GM12874 (cell line): ENCODE measurements around the gene TINAG.

ENCODE experiments used
- TF ChIP-seq, protein P1 (sequence below): IDR thresholded peaks from 2 replicates; pipeline ENCODE4 v1.5.1; 2011; ENCODE audit warnings: low read depth, mild to moderate bottlenecking, control low read depth, low read length, moderate library complexity; ENCODE audit not compliant: insufficient read depth

The TINAG gene

DNA sequence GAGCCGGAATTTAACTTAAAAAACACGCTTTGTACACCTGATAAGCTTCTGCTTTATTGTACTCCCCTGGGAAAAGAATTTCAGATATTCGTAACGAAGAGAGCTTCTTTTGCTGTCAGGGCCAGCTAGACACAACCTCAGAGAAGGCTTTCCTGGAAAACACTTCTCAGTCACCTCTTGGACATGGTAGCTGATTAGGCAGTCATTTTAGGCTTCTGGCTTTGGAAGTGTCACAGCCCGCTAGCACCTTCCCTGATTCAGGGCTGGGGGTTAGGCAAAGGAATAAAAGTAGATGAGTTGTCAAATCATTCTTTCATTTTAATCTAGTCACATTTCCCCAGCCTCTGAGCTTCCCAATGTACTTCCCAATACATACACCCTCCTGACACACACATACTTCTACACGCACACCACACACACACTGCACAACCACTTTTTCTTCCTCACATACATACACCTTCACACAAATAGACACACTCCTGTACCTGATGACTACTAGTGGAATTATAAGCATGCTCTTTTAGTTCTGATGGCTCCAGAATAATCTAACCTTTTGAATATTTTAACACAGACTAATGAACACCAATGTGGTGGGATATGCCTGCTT is 34.9 kb upstream of the TINAG start:
- TF ChIP-seq, protein P1, sequence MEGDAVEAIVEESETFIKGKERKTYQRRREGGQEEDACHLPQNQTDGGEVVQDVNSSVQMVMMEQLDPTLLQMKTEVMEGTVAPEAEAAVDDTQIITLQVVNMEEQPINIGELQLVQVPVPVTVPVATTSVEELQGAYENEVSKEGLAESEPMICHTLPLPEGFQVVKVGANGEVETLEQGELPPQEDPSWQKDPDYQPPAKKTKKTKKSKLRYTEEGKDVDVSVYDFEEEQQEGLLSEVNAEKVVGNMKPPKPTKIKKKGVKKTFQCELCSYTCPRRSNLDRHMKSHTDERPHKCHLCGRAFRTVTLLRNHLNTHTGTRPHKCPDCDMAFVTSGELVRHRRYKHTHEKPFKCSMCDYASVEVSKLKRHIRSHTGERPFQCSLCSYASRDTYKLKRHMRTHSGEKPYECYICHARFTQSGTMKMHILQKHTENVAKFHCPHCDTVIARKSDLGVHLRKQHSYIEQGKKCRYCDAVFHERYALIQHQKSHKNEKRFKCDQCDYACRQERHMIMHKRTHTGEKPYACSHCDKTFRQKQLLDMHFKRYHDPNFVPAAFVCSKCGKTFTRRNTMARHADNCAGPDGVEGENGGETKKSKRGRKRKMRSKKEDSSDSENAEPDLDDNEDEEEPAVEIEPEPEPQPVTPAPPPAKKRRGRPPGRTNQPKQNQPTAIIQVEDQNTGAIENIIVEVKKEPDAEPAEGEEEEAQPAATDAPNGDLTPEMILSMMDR: no peak

DNA sequence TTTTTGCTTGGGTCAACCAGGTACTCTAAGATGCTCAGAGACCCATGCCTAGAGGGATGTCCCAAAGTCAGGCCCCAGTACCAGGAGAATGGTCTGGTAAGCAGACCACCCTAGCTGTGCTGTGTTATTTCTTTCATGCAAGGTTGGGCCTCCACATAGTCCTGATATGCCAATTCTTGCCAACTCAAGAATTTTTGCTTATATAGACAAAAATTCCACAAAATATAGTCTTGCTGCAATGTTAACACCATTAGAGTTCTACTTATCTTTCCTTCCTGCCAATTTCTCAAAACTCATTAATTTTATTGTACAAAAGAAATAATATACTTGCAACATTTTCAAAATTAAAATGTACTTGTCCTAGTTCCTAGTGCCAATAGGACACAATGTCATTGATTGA is 33.9 kb upstream of the TINAG start:
- TF ChIP-seq, protein P1: no peak

DNA sequence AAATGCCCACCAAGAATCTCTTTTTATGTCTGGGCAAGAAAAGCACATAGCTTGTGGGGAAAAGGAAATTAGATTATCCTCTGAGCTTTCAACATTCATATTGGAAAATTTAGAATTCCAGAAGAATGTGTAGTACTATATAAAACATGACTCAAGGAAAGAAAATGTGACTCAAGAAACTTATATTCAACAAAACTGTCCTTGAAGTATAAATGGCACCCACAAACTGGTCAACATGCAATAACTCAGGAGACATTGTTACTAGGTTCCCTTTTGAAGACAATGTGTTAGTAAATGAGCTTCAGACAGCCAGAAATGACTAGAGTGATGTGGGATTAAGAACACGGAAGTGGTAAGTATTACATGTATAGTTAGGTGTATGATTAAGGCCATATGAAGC is 26.1 kb upstream of the TINAG start:
- TF ChIP-seq, protein P1: no peak

DNA sequence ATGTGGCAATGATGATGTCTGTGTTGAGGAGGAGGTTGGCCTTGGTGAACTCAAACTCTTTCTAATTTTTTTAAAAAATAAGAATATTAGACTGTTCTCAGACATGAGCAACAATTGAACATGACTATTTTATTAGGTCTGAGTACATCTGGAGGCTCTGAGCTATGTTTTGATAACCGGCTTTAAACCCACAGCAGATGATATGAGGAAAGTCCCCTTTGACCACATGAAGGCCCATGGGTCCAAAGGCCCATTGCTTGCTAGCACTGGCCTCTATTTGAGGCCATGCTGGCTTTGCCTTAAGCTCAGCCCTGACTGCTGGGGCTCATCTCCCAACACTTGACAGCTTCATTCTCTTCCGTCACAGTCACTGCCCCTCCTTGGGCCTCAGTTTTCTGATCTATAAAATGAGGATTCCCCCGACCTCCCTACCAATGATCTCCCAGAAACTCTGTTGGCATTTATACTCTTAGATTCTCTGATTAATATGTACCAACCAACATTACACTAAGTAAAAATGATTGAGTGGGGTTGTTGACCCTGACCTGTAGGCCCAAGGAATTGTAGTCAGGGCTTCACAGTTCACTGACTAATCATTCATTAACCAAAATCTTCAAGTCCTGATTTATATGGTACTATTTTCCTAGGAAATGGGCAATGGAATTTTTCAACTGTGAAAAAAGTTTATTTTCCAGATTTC is 23.9 kb upstream of the TINAG start:
- TF ChIP-seq, protein P1: no peak

- TF ChIP-seq, protein P1: no peak
These were observed 22.6 kb upstream of the TINAG start for GRCh38 chr6:54285595-54285994.

DNA sequence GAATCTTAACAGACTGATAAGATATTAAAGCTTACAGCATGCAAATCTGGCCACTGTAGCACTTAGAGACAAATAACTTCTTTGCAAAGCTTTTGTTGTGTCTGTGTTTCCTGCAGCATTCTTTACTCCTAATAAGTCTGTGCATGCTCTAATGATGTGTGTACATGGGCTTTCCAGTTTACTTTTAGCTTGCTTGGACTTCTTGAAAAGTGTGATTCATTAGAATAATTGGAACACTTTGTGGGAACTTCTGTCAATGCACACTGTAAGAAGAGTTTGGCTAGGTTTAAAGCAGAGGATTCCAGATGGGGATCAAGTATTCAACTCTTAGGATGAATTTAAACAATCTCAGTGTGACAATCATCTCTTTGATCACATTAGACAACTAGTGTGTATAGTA is 22.1 kb upstream of the TINAG start:
- TF ChIP-seq, protein P1: no peak

DNA sequence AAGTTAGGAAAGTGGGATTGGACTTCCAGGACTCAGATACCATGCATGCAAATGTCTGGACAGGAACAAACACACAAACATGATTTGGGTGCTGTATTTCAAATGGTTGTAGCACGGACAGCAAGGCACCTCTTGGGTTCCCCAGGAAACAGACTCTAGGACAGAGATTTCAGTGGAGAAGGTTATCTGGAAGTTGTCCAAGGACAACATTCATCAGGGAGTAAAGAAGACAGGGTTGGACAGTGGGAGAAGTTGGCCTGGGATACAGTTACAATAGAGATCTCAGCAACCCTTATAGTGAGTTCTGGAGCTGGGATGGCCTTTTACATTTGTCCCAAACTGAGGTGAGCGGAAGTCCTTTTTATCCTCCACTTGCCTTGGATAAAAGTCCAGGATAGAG is 19.8 kb upstream of the TINAG start:
- TF ChIP-seq, protein P1: no peak
